Measurements from ENCODE around the gene TUBB6.
A peak's percentile ranks its signal among the peaks of the same experiment; 100 is the strongest.

The TUBB6 gene

GRCh38 chr18:12336887-12337286 is 28.8 kb downstream of the TUBB6 start (continued):
- TF ChIP-seq SP7 (tag by site-specific recombination; IDR thresholded peaks at IDR 0.05), result peak; percentile 98
- no peak for TF ChIP-seq ZSCAN23 (tag by site-specific recombination; IDR thresholded peaks at IDR 0.05)
- TF ChIP-seq ZNF24 (tag by site-specific recombination; IDR thresholded peaks at IDR 0.05), result no peak
- TF ChIP-seq GLIS2 (tag by site-specific recombination; IDR thresholded peaks at IDR 0.05), result no peak
- no peak for TF ChIP-seq HIC1 (tag by site-specific recombination; IDR thresholded peaks at IDR 0.05)
- no peak for TF ChIP-seq ZNF776 (tag by site-specific recombination; IDR thresholded peaks at IDR 0.05; ENCODE audit: borderline replicate concordance)
- TF ChIP-seq GLIS1 (tag by site-specific recombination; IDR thresholded peaks at IDR 0.05), result peak; percentile 21; the same call in 1 of the 2 replicates
- TF ChIP-seq ZNF394 (tag by site-specific recombination; IDR thresholded peaks at IDR 0.05; ENCODE audit: borderline replicate concordance), result no peak
- TF ChIP-seq TSHZ1 (tag by site-specific recombination; IDR thresholded peaks at IDR 0.05; ENCODE audit: borderline replicate concordance), result no peak; the same call in 1 of the 2 replicates
- TF ChIP-seq ZNF513 (tag by site-specific recombination; IDR thresholded peaks at IDR 0.05), result no peak
- no peak for TF ChIP-seq ZNF292 (tag by site-specific recombination; IDR thresholded peaks at IDR 0.05; ENCODE audit: borderline replicate concordance, low read depth)
- TF ChIP-seq ZNF138 (tag by site-specific recombination; IDR thresholded peaks at IDR 0.05; ENCODE audit: borderline replicate concordance), result no peak
- TF ChIP-seq ZNF2 (tag by site-specific recombination; IDR thresholded peaks at IDR 0.05), result no peak
- no peak for TF ChIP-seq ZNF121 (tag by site-specific recombination; IDR thresholded peaks at IDR 0.05)
- TF ChIP-seq ZBTB8A (tag by site-specific recombination; IDR thresholded peaks at IDR 0.05), result no peak
- no peak for TF ChIP-seq ZNF335 (tag by site-specific recombination; conservative IDR thresholded peaks at IDR 0.05)
- TF ChIP-seq ZNF404 (tag by site-specific recombination; IDR thresholded peaks at IDR 0.05), result no peak
- 0 out of 2 replicates have a peak, but pooled peaks have one; percentile 21 for TF ChIP-seq ZNF10 (tag by site-specific recombination; IDR thresholded peaks at IDR 0.05)
- no peak for TF ChIP-seq ZNF571 (tag by site-specific recombination; IDR thresholded peaks at IDR 0.05)
- no peak for TF ChIP-seq PRDM10 (tag by site-specific recombination; IDR thresholded peaks at IDR 0.05)
- TF ChIP-seq ZNF239 (tag by site-specific recombination; IDR thresholded peaks at IDR 0.05), result no peak
- TF ChIP-seq ZNF366 (tag by site-specific recombination; conservative IDR thresholded peaks at IDR 0.05), result peak; percentile 48; the same call in 1 of the 2 replicates
- TF ChIP-seq ZNF518A (tag by site-specific recombination; conservative IDR thresholded peaks at IDR 0.05; ENCODE audit: low read depth), result no peak
